Panc1 (cell line): ENCODE data around the gene FERMT3.

Experiments used
- POLR2AphosphoS5 ChIP-seq: IDR thresholded peaks from 2 replicates; pipeline ENCODE4 v1.6.1; 2012; ENCODE audit warnings: mild to moderate bottlenecking, low read depth, low read length, moderate library complexity
- TCF7L2 ChIP-seq: IDR thresholded peaks from 2 replicates; pipeline ENCODE4 v1.6.1; 2011; ENCODE audit warnings: mild to moderate bottlenecking, low read depth, low read length, inconsistent platforms
- TF ChIP-seq, protein P1 (sequence below): fragments of 450-650 bp; IDR thresholded peaks from 2 replicates; pipeline ENCODE4 v1.5.1; 2017; ENCODE audit warnings: mild to moderate bottlenecking
- TF ChIP-seq, protein P2 (sequence below), 2 experiments: IDR thresholded peaks; 2 replicates each; pipeline ENCODE4 v1.6.1; 2011 to 2012; ENCODE audit warnings: low read depth in 2 of 2, control low read depth in 1 of 2, low read length in 1 of 2, mild to moderate bottlenecking in 1 of 2, moderate library complexity in 1 of 2; ENCODE audit not compliant: insufficient read depth in 1 of 2

- TF ChIP-seq, protein P1, sequence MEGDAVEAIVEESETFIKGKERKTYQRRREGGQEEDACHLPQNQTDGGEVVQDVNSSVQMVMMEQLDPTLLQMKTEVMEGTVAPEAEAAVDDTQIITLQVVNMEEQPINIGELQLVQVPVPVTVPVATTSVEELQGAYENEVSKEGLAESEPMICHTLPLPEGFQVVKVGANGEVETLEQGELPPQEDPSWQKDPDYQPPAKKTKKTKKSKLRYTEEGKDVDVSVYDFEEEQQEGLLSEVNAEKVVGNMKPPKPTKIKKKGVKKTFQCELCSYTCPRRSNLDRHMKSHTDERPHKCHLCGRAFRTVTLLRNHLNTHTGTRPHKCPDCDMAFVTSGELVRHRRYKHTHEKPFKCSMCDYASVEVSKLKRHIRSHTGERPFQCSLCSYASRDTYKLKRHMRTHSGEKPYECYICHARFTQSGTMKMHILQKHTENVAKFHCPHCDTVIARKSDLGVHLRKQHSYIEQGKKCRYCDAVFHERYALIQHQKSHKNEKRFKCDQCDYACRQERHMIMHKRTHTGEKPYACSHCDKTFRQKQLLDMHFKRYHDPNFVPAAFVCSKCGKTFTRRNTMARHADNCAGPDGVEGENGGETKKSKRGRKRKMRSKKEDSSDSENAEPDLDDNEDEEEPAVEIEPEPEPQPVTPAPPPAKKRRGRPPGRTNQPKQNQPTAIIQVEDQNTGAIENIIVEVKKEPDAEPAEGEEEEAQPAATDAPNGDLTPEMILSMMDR, result no peak
- TF ChIP-seq, protein P2, sequence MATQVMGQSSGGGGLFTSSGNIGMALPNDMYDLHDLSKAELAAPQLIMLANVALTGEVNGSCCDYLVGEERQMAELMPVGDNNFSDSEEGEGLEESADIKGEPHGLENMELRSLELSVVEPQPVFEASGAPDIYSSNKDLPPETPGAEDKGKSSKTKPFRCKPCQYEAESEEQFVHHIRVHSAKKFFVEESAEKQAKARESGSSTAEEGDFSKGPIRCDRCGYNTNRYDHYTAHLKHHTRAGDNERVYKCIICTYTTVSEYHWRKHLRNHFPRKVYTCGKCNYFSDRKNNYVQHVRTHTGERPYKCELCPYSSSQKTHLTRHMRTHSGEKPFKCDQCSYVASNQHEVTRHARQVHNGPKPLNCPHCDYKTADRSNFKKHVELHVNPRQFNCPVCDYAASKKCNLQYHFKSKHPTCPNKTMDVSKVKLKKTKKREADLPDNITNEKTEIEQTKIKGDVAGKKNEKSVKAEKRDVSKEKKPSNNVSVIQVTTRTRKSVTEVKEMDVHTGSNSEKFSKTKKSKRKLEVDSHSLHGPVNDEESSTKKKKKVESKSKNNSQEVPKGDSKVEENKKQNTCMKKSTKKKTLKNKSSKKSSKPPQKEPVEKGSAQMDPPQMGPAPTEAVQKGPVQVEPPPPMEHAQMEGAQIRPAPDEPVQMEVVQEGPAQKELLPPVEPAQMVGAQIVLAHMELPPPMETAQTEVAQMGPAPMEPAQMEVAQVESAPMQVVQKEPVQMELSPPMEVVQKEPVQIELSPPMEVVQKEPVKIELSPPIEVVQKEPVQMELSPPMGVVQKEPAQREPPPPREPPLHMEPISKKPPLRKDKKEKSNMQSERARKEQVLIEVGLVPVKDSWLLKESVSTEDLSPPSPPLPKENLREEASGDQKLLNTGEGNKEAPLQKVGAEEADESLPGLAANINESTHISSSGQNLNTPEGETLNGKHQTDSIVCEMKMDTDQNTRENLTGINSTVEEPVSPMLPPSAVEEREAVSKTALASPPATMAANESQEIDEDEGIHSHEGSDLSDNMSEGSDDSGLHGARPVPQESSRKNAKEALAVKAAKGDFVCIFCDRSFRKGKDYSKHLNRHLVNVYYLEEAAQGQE (IDR thresholded peaks at IDR 0.05; ENCODE audit: insufficient read depth in 1 of 2, low read depth in 2 of 2, low read length in 1 of 2), result no peak
- no peak for TF ChIP-seq TCF7L2
- TF ChIP-seq POLR2AphosphoS5, result peak; percentile 71
Observed at GRCh38 chr11:64230171-64230984, 23.9 kb downstream of the FERMT3 start, which contains the start of gene DNAJC4.
